ENCODE data around the gene CHP1.
"Not testable (repeated sequence)": the region's sequence is repeated elsewhere in the genome, so short reads cannot be mapped to it uniquely, and the experiment has no call there.

CHP1 gene

DNA sequence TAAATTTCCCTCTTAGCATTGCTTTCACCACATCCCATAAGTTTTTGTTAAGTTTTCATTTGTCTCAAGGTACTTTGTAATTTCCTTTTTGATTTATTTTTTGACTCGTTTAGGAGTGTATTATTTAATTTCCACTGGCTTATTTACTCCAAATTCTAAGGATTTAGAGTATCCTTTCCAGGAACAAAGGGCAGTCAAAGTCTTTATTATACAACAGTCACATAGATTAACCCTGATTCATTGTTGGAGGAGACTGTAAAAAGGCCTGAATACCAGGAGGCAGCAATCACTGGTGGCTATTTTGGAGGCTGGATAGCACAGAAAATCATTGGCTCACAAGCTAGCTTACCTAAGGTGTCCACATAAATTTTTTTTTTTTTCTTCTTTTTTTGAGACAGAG lies 61.5 kb downstream of the CHP1 start:
- DNase-seq (ENCODE audit: low read depth): no peak

DNA sequence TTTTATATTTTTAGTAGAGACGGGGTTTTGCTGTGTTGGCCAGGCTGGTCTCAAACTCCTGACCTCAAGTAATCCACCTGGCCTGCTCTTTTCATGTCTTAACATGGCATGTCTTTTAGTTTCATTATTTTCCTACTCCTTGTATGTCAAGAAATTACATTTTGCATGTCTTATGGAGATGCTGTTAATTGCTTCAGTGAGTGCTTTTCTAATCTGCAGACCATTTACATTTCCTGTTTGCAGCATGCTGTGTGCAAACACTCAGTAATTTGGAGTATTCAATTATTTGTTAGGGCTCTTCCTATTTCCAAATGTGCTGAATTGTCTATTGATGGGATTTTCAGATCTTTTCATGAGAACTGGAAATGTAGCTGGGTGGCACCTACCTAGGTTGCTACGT lies 70.1 kb downstream of the CHP1 start:
- DNase-seq (ENCODE audit: low read depth): not testable (repeated sequence)

DNA sequence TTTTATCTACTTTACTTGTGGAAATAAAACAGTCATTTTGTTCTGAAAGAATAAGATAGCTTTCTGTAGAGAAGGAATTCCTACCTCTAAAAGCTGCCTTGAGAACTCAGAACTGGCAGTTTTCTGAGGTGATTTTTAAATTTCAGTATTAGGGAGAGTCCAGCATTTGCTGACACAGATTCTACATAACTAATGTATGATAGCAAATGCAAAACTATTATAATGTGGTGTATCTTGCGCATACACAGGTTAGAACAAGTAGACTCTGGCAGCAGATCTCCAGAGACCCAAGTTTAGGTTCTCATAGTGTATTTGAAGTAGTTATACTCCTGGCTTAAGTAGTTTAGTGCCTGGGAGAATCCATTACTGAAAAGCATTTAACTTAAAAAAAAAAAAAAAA lies 70.5 kb downstream of the CHP1 start:
- no peak for DNase-seq (ENCODE audit: low read depth)

DNA sequence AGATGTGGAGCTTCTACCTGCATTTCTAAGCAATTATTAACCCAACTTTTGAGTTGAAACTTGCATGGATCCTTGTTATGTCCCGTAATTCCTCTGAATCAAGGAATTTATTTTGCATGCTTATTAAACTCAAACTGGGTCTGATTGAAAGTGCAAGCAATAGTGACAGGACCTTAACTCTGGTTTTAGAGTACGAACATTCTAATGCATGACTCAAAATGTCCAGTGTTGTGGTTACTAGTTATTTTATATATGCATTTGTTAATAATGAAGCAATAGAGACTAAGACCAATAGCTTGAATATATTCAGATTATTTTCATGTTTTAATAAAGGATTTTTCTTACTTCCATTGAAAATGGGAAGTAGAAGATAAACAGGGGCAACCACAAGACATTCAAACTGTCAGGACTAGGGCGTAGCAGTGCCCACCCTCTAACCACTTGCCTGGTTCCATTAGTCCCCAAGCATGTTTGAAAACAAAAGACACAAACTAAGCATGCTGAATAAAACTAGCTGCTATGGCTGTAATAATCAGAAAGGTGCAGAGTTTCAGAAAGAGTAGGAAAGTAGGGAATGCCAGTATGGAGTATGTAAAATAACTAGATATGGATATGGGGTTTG lies 73.2 kb downstream of the CHP1 start:
- DNase-seq (ENCODE audit: low read depth): no peak

DNA sequence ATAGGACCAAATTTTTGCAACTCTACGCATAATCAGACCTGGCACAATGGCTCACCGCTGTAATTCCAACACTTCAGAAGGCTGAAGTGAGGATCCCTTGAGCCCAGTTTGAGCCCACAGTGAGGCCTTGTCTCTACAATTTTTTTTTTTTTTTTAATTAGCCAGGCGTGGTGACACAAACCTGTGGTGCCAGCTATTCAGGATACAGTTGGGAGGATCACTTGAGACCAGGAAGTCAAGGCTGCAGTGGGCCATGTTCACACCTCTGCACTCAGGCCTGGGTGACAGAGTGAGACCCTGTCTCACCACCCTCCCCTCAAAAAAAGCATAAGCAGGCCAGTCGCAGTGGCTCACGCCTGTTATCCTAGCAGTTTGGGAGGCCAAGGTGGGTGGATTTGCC lies 76.6 kb downstream of the CHP1 start:
- DNase-seq (ENCODE audit: low read depth): no peak

DNA sequence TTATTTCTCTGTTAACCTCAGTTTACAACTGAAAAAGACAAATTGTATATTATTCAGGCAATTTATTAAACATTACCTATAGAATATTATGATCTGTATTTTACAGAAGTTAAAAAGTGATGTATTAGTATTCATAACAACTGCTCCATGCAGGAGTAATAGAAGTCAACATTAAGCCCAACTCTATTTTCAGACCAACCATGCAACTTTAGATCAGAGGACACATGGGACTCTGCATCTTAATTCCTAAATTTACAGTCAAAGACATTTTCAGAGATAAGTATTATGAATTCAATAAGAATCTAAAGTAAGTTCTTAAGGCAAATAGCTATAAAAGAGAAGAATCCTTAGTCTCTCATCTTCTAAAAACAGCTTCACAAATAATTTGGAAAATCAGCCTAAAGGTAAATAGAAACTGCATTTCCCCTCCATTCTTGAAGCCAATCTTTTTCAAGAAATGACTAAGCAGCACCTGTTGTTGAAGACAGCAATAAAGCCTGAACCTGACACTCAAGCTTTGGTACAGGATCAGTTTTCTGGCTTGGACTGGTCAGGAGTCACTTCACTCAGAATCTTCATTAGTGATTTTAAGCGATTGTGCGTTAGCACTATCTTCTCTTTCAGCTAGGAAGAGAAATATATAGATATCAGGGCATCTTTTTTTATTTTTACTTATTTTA lies 78.3 kb downstream of the CHP1 start:
- DNase-seq (ENCODE audit: low read depth): no peak

DNA sequence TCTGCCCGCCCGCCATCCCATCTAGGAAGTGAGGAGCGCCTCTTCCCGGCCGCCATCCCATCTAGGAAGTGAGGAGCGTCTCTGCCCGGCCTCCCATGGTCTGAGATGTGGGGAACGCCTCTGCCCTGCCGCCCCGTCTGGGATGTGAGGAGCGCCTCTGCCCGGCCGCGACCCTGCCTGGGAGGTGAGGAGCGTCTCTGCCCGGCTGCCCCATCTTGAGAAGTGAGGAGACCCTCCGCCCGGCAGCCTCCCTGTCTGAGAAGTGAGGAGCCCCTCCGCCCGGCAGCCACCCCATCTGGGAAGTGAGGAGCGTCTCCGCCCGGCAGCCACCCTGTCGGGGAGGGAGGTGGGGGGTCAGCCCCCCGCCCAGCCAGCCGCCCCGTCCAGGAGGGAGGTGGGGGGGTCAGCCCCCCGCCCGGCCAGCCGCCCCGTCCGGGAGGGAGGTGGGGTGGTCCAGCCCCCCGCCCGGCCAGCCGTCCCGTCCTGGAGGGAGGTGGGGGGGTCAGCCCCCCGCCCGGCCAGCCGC lies 89.8 kb downstream of the CHP1 start:
- DNase-seq (ENCODE audit: low read depth): not testable (repeated sequence)

DNA sequence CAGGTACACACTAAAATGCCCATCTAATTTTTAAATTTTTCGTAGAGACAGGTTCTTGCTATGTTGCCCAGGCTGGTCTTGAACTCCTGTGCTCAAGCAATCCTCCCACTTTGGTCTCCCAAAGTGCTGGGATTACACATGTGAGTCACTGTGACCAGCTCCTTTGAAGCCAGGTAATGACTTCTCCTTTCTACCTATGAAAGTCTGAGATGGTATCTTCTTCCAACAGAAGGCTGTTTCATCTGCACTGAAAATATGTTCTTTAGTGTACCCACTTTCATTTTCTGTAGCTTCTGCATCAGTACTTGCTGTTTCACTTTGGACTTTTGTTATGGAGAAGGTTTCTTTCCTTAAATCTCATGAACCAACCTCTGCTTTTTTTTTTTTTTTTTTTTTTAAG lies 92.5 kb downstream of the CHP1 start:
- no peak for DNase-seq (ENCODE audit: low read depth)

DNA sequence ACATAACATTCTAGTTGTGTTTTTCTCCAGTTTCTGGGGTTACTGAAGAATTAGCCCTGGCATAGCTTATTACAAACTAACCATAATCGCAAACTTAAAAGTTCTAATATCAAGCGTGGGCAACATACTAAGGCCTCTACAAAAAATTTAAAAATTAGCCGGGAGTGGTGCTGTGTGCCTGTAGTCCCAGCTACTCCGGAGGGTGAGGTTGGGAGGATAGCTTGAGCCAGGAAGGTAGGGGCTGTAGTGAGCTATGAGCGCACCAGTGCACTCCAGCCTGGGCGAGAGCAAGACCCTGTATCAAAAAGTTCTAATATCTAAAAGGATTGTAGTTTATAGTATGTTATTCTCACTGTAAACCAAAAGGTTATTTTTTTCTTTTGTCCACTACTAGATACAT lies 100.2 kb downstream of the CHP1 start:
- DNase-seq (ENCODE audit: low read depth): no peak

Measured in non-pigmented ciliary epithelial cell (primary cell).